OCI-LY1 (cell line): ENCODE data around the gene P2RY4.

Experiments
- EZH2 ChIP-seq: fragments of 200-600 bp; sonication (generic), shearing (Covaris generic); IDR thresholded peaks from 2 replicates; pipeline ENCODE4 v1.8.0; 2017; ENCODE audit warnings: borderline replicate concordance, mixed run types, mild to moderate bottlenecking, antibody characterized with exemption, low read length, moderate library complexity, mixed read lengths
- TF ChIP-seq, protein P1 (sequence below): fragments of 200-600 bp; sonication (generic), shearing (Covaris generic); IDR thresholded peaks from 2 replicates; pipeline ENCODE4 v1.5.1; 2017; ENCODE audit warnings: mild to moderate bottlenecking, antibody characterized with exemption, low read length, moderate library complexity, mixed read lengths

DNA sequence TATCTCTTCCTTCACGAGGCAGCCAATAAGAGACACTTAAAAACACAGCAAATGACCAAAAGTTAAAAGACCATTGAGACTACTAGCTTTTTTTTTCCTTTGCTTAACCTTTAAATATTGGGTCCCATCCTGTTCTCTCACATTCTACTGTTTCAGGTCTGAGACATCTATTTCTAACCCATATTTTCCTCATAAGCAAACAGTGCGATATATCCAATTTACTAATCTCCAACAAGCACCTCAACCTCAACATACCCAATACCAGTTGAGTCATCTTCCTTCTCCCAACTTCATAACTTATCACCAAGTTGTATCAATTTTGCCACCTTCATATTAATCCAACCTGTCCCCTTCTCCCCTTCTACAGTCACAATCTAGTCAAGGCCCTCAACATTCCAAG lies 18.5 kb downstream of the P2RY4 start:
- TF ChIP-seq, protein P1, sequence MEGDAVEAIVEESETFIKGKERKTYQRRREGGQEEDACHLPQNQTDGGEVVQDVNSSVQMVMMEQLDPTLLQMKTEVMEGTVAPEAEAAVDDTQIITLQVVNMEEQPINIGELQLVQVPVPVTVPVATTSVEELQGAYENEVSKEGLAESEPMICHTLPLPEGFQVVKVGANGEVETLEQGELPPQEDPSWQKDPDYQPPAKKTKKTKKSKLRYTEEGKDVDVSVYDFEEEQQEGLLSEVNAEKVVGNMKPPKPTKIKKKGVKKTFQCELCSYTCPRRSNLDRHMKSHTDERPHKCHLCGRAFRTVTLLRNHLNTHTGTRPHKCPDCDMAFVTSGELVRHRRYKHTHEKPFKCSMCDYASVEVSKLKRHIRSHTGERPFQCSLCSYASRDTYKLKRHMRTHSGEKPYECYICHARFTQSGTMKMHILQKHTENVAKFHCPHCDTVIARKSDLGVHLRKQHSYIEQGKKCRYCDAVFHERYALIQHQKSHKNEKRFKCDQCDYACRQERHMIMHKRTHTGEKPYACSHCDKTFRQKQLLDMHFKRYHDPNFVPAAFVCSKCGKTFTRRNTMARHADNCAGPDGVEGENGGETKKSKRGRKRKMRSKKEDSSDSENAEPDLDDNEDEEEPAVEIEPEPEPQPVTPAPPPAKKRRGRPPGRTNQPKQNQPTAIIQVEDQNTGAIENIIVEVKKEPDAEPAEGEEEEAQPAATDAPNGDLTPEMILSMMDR: no peak
- TF ChIP-seq EZH2: no peak
